Activated naive CD8-positive, alpha-beta T cell treated with anti-CD3 and anti-CD28 coated beads, Interleukin-2, amount 50 U/mL, for 24 hours (primary cell): ENCODE measurements around the gene ACYP2.

Experiments used
- ATAC-seq: fragments of 150-1000 bp; cut with Tn5 transposase; one replicate; pipeline ENCODE4 v1.10.0; 2021
- DNase-seq: peaks from one replicate; pipeline ENCODE4 v3.0.0; 2021
- H3K27ac Mint-ChIP-seq: one replicate; pipeline ENCODE4 v1.8.0; 2021; ENCODE audit warnings: mild to moderate bottlenecking, mixed read lengths
- H3K27me3 Mint-ChIP-seq: one replicate; pipeline ENCODE4 v1.8.0; 2021; ENCODE audit warnings: mixed read lengths
- H3K36me3 Mint-ChIP-seq: one replicate; pipeline ENCODE4 v1.8.0; 2021; ENCODE audit warnings: low read depth, mixed read lengths
- H3K4me1 Mint-ChIP-seq: one replicate; pipeline ENCODE4 v1.8.0; 2021; ENCODE audit warnings: mixed read lengths
- H3K4me3 Mint-ChIP-seq: one replicate; pipeline ENCODE4 v1.8.0; 2021; ENCODE audit warnings: mild to moderate bottlenecking, moderate library complexity, mixed read lengths
- H3K9me3 Mint-ChIP-seq: one replicate; pipeline ENCODE4 v1.8.0; 2021; ENCODE audit warnings: mixed read lengths

ACYP2 gene

DNA sequence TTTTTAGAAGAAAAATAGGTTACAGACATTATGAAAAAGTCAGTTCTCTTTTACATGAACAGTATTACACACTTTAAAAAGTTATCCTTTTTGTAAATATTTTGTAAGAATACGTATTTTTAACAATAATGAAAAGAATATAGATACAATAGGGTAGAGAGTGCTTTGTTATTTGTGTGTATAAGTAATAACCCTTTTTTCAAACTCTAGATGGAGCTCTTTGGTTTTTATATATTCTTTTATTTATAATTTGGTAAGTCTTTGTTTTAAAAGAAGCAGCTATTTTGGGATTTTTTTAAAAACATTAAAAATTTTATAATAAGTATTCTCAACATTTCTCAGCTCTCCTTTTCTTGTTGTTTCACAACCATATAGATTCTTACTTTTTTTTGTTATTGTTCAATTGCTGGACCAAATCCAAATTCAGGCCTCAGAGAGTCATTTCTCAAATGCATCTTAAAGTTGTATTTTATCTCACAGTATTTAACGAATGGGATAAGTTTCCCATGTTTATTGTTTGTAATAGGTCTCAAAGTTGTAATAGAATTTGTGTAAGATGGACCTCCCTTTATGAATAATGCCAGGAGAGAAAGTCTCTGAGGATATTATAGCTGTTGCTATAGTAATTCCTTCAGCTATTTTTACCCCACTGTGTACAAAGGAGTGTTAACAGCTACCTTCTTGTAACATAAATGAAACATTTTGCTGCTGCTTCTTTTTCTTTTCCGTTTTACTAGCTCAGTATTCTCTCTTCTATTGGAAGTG lies 46.4 kb downstream of the ACYP2 start:
- Mint-ChIP-seq H3K4me3 (no peak overlapping the region), H3K27me3 (no peaks in the 10 kb centered on the region)
- ATAC-seq = no peak

DNA sequence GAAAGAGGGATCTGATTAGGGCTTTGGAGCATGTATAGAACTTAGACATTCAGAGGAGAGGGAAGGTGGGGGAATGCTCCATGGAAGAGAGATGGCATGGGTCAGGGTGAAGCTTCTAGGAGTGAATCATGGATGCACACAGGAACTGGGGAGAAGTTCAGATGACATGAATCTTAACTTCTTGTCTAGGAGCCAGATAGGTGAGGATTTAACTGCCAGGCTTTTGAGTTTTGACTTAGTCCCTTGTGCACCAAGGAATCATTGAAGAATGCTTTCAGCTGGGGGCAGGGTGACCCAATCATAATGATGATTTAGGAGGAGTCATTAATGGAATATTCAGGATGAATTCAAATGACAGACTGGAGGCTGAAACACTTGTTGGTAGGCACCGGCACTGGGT lies 48.7 kb downstream of the ACYP2 start:
- no peak for ATAC-seq

More for the DNA sequence above, 46.4 kb downstream of the ACYP2 start:
- Mint-ChIP-seq H3K9me3 (no peaks in the 10 kb centered on the region), H3K4me1 (no peaks in the 10 kb centered on the region), H3K27ac (no peak overlapping the region), H3K36me3 (no peaks in the 10 kb centered on the region)
- DNase-seq = no peak

DNA sequence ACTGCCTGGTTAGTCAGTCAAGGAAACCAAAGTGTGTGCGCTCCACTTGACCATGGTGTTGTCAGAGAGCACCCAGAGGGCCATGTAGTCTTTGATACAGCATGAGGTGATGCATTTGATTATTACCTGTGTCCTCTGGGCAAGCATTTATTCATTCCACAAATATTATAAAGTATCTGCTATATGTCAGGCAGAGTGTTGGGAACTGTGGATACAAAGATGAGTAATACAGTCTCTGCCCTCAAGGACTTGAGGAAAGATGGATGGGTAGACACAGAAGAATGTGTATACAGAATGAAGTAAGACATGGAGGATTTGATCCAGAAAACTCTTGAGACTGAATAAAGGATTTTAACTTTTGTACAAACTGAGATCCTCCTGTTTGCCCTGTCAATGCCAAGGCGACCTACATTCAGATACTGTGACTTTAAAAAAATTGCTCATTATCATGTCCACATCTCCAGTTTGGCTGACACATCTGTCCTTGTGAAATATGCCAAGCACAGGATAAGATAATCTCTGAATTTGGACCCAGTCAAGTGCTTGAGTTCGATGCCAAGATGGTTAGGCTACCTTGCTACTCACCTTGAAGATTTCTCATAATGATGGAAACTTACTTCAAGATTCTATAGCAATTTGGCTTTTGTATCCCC lies 50.8 kb downstream of the ACYP2 start:
- H3K36me3 Mint-ChIP-seq = no peaks in the 10 kb centered on the region
- DNase-seq (no peak), ATAC-seq (no peak)
- H3K9me3 Mint-ChIP-seq = no peaks in the 10 kb centered on the region
- no peak overlapping the region for H3K4me3 Mint-ChIP-seq
- H3K4me1 Mint-ChIP-seq = no peaks in the 10 kb centered on the region
- no peaks in the 10 kb centered on the region for H3K27me3 Mint-ChIP-seq
- H3K27ac Mint-ChIP-seq = no peak overlapping the region

More for the DNA sequence above, 48.7 kb downstream of the ACYP2 start:
- no peaks in the 10 kb centered on the region for H3K27me3 Mint-ChIP-seq
- H3K4me1 Mint-ChIP-seq = no peaks in the 10 kb centered on the region
- no peaks in the 10 kb centered on the region for H3K9me3 Mint-ChIP-seq
- no peak for DNase-seq
- no peak overlapping the region for H3K27ac Mint-ChIP-seq
- no peak overlapping the region for H3K4me3 Mint-ChIP-seq
- no peaks in the 10 kb centered on the region for H3K36me3 Mint-ChIP-seq

DNA sequence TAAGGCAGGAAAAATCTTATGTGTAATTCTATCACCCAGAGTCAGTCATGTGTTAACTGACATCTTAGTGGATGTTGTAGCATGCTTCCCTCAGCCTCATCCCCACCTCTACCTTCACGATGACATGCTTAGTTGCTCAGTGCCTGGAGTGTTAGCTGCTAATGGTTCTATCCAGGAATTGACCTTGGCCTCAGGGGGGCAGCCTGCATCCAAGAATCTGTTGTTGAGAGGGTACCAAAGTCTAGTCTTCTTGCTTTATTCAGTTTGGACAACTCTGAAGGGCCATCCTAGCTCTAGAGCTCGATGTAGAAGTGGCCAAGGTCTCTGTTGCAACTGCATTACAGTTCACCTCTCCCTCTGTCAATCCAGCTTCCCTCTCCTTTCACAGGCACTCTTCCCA lies 61.2 kb downstream of the ACYP2 start:
- H3K27ac Mint-ChIP-seq = no peak overlapping the region
- no peaks in the 10 kb centered on the region for H3K27me3 Mint-ChIP-seq
- ATAC-seq (no peak), DNase-seq (peak; percentile 5)
- H3K9me3 Mint-ChIP-seq = no peaks in the 10 kb centered on the region
- H3K4me1 Mint-ChIP-seq = no peaks in the 10 kb centered on the region
- H3K4me3 Mint-ChIP-seq = no peak overlapping the region
- H3K36me3 Mint-ChIP-seq = peaks cover 2% of the 10 kb centered on the region

DNA sequence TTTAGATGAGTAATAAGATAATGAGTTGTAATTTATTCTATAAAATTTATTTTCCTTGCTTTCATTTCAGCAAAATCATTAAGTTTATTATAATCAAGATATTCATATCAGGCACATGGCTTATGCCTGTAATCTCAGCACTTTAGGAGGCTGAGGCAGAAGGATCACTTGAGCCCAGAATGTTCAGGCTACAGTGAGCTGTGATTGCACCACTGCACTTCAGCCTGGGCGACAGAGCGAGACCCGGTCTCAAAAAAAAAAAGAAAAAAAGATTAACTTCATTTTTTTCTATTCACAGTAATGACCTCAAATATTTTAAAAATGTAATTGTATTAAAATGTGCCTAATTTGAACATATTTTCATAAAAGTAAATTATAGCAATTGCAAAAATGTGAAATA lies 67.9 kb downstream of the ACYP2 start:
- Mint-ChIP-seq H3K27me3 (no peaks in the 10 kb centered on the region), H3K9me3 (no peaks in the 10 kb centered on the region), H3K36me3 (no peaks in the 10 kb centered on the region), H3K27ac (no peak overlapping the region), H3K4me3 (no peak overlapping the region), H3K4me1 (no peaks in the 10 kb centered on the region)
- DNase-seq (no peak), ATAC-seq (no peak)

DNA sequence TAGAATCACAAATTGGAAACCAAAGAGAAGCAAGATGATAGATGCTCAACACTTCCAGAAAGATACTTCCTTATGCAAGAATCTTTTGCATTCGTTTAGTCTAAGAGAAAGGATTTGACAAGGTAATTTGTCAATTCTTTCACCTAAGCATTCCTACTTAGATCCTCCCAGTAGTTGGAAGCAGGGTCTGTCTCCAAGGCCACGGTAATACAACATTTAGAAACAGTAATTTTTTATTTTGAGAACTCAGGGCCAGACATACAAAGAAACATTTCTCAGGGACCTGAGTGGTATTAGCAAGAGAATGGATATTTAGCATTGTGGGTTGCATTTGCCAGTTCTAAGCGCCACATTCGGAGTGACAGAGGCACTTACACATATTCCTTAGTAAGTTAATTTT lies 68.6 kb downstream of the ACYP2 start:
- no peak for ATAC-seq
- H3K4me3 Mint-ChIP-seq = no peak overlapping the region

DNA sequence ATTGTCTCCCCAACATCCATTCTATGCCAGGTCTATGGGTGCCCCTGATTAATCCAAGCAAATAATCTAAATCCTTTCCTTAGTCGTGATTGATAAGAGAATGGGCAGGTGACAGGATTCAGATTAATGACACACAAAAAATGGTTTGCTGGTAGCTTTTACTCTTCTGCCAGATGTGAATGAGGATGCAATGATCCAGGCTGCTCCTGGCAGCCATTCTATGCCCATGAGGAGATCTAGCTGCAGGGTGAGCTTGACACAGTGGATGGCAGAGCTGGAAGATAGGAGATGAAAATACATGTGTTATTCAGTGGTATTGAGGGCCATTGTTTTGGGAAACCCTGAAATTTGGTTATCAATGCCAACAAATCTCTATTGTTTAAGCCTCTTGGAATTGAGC lies 69.7 kb downstream of the ACYP2 start:
- no peaks in the 10 kb centered on the region for H3K27me3 Mint-ChIP-seq
- DNase-seq (no peak), ATAC-seq (no peak)
- H3K36me3 Mint-ChIP-seq = no peaks in the 10 kb centered on the region
- no peak overlapping the region for H3K27ac Mint-ChIP-seq
- H3K9me3 Mint-ChIP-seq = no peaks in the 10 kb centered on the region
- no peaks in the 10 kb centered on the region for H3K4me1 Mint-ChIP-seq
- H3K4me3 Mint-ChIP-seq = no peak overlapping the region

More for the DNA sequence above, 68.6 kb downstream of the ACYP2 start:
- no peak overlapping the region for H3K27ac Mint-ChIP-seq
- no peaks in the 10 kb centered on the region for H3K4me1 Mint-ChIP-seq
- H3K9me3 Mint-ChIP-seq = no peaks in the 10 kb centered on the region
- no peak for DNase-seq
- H3K27me3 Mint-ChIP-seq = no peaks in the 10 kb centered on the region
- no peaks in the 10 kb centered on the region for H3K36me3 Mint-ChIP-seq

DNA sequence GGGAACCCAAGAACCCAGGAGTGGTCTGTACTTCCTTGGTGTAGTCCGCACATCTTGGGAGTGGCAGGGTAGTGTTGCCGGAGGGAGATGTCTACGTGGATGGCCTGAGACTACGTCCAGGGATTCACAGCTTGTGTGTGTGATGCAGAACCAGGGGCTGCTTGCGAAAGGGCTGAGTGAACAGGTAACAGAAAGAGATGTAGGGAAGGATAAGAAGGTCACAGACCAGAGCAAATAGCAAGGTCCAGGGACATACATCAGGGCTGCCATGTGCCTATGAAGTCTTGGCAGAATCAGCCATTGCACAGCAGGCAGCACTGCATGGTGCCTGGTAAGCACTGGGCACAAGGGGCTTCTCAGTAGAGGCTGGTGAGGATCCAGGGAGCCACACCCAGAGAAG lies 71.9 kb downstream of the ACYP2 start:
- Mint-ChIP-seq H3K27me3 (no peaks in the 10 kb centered on the region), H3K4me3 (no peak overlapping the region), H3K4me1 (no peaks in the 10 kb centered on the region), H3K27ac (no peak overlapping the region), H3K36me3 (no peaks in the 10 kb centered on the region), H3K9me3 (no peaks in the 10 kb centered on the region)
- ATAC-seq (no peak), DNase-seq (no peak)

DNA sequence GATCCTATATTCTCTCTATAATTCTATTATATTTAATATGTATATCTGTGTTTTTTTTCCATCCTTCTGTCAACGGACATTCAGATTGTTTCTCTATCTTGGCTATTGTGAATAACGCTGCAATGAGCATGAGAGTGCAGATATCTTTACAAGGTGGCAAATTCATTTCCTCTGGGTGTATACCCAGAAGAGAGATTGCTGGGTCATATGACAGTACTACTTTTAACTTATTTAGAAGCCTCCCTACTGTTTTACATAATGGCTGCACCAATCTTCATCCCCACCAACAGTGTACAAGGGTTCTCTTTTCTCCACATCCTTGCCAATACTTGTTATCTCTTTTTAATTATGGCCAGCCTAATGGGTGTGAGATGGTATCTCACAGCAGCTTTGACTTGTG lies 74.1 kb downstream of the ACYP2 start:
- H3K27ac Mint-ChIP-seq = no peak overlapping the region
- H3K9me3 Mint-ChIP-seq = no peaks in the 10 kb centered on the region
- H3K4me3 Mint-ChIP-seq = no peak overlapping the region
- H3K27me3 Mint-ChIP-seq = no peaks in the 10 kb centered on the region
- DNase-seq (no peak), ATAC-seq (no peak)
- H3K4me1 Mint-ChIP-seq = no peaks in the 10 kb centered on the region
- H3K36me3 Mint-ChIP-seq = no peaks in the 10 kb centered on the region

DNA sequence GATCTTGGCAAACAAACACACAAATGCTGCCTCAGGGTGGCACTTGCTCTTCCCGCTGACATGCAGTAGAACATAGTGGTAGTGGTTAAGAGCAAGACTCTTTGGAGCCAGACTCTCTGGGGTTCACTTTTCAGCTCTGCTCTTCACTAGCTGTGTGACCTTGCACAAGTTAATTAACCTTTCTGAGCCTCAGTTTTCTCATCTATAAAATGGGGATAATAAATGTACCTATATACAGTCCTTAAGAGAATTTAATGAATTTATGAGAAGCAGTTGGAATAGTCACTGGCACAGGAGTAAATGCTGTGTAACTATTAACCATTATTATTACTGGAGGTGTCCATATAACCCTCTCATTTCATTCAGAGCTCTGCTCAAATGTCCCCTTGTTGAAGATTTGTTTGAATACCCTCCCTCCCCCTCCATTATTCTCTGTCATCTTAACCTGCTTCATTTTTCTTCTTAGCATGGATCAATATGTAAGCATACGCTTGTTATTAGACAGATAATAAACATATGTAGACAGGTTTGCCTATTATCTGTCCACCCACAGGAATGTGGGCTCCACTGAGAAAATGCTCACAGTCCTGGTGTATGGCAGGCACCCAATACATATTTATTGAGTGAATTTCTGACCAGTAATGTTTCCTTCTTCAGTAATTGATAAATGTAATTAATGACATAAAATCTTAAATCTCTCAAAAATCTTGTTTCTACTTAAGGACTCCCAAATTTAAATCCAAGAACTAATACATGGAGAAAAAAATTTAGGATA lies 76.1 kb downstream of the ACYP2 start:
- no peaks in the 10 kb centered on the region for H3K9me3 Mint-ChIP-seq
- ATAC-seq = no peak
- H3K27me3 Mint-ChIP-seq = no peaks in the 10 kb centered on the region
- H3K27ac Mint-ChIP-seq = no peak overlapping the region
- no peaks in the 10 kb centered on the region for H3K36me3 Mint-ChIP-seq
- H3K4me1 Mint-ChIP-seq = no peaks in the 10 kb centered on the region
- no peak overlapping the region for H3K4me3 Mint-ChIP-seq
- no peak for DNase-seq

DNA sequence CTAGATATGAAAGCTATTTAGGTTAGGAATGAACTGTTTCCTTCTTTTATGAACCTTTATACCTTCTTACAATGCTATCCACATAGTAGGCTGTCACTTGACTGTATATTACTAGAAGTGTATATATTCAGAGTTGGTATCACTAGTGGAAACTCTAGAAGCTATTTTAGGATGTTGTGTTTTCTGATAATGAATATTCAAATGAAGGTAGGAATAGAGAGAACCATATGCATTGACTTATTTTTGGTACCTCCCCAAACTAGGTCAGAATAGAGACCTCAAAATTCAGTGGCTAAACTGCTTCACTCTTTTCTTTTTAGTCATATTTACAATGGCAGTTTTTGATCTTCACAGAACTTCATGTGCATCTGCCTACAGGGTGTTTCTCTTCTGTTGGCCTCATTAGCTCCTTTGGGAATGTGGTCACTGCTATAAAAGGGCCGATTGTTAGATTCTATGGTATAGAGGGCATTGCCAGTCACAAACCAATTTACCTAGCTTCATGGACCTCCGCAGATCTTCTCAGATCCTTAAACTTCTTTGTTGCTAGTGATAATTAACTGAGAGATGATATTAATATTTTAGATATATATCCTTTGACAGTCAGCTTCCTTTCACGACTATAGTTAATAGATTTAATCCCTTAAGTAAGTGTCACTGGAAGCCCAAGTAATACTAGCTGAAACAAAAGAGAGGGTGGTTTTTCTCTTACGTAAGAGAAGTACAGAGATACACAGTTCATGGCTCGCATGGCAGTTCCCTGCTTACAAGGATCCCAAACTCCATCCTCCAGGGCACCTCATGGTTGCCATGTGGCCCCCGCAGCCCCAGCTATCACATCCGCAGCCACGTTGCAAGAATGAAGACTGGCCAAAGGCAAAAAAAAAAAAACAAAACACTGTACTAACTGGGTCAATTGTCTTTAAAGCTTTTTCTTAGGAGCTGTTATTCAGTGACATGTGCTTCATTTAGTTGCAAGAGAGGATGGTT lies 79.6 kb downstream of the ACYP2 start:
- DNase-seq (no peak), ATAC-seq (no peak)
- Mint-ChIP-seq H3K9me3 (no peaks in the 10 kb centered on the region), H3K4me1 (no peaks in the 10 kb centered on the region), H3K36me3 (no peaks in the 10 kb centered on the region), H3K27me3 (no peaks in the 10 kb centered on the region), H3K27ac (no peak overlapping the region), H3K4me3 (no peak overlapping the region)

DNA sequence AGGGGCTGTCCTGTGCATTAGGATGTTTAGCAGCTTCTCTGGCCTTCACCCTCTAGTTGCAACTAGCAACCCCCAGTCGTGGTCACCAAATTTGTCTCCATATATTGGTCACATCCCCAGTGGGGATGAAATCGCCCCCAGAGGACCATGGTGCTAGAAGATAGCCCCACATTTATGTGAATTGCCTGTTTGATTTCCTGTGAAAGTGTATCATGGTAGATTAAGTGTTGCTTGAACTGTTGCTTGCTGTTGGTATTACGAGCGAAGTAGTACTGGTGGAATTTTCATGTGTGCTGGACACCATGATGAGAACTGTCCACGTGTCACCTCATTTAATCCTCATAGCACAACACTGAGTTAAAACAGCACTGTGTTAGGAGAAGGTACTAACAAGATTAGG lies 81.2 kb downstream of the ACYP2 start:
- no peaks in the 10 kb centered on the region for H3K4me1 Mint-ChIP-seq
- H3K27ac Mint-ChIP-seq = no peak overlapping the region
- no peaks in the 10 kb centered on the region for H3K9me3 Mint-ChIP-seq
- no peaks in the 10 kb centered on the region for H3K27me3 Mint-ChIP-seq
- no peak for ATAC-seq
- no peaks in the 10 kb centered on the region for H3K36me3 Mint-ChIP-seq
- no peak for DNase-seq
- H3K4me3 Mint-ChIP-seq = no peak overlapping the region

DNA sequence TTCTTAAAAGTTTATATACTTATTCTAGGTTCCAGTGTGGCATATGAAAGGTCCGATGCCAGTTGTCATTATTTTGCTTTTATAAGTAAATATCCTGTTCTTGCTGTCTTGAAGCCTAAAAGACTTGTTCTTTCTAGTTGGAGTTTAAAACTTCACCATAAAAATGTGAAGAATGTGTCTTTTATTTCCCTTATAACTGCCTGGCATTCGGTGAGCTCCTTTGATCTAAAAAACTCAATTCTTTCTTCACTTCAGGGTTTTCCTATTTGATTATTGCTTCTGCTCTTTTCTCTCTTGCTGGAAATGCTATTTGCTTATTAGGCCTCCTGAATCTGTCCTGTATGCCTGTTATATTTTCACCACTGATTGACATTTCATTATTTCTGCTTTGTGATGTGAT lies 89.1 kb downstream of the ACYP2 start:
- no peak for DNase-seq
- no peak for ATAC-seq
- no peak overlapping the region for H3K4me3 Mint-ChIP-seq
- H3K36me3 Mint-ChIP-seq = no peaks in the 10 kb centered on the region
- H3K27ac Mint-ChIP-seq = no peak overlapping the region
- H3K4me1 Mint-ChIP-seq = no peaks in the 10 kb centered on the region
- no peaks in the 10 kb centered on the region for H3K27me3 Mint-ChIP-seq
- H3K9me3 Mint-ChIP-seq = no peaks in the 10 kb centered on the region

DNA sequence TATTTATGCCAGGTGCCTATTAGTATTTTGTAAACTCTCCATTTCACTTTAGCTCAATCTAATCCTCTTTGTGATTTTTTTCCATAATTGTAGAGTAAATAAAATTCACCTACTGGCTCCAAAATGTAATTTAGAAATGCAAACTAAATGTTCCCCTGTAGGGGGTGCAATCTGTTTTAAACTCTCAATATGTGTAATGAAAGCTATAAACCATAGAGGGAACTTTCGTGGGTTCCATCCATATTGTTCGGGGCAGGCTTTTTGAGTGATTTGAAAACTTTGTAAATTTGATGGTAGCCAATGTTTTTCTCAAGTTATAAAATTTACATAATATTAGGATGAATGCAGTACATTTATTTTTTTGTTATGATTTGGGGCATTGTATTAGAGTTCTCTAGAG lies 91.2 kb downstream of the ACYP2 start:
- Mint-ChIP-seq H3K4me3 (no peak overlapping the region), H3K4me1 (no peaks in the 10 kb centered on the region), H3K36me3 (no peaks in the 10 kb centered on the region), H3K27ac (no peak overlapping the region), H3K27me3 (no peaks in the 10 kb centered on the region), H3K9me3 (no peaks in the 10 kb centered on the region)
- DNase-seq (no peak), ATAC-seq (no peak)
